GM12891 (cell line): Measurements from ENCODE around the gene ZBTB16.

ENCODE experiments used
- PAX5 ChIP-seq: IDR thresholded peaks from 2 replicates; pipeline ENCODE4 v1.6.1; 2011; ENCODE audit warnings: low read length, moderate library complexity, mild to moderate bottlenecking; ENCODE audit not compliant: insufficient read depth, severe bottlenecking
- POLR2A ChIP-seq: IDR thresholded peaks from 2 replicates; pipeline ENCODE4 v1.6.1; 2011; ENCODE audit warnings: low read depth, low read length, control low read depth
- POLR2AphosphoS5 ChIP-seq: IDR thresholded peaks from 2 replicates; pipeline ENCODE4 v1.6.1; 2011; ENCODE audit warnings: low read depth, low read length, control low read depth
- POU2F2 ChIP-seq: IDR thresholded peaks from 2 replicates; pipeline ENCODE4 v1.6.1; 2011; ENCODE audit warnings: low read depth, mild to moderate bottlenecking, control low read depth, low read length, moderate library complexity
- SPI1 ChIP-seq: IDR thresholded peaks from 2 replicates; pipeline ENCODE4 v1.6.1; 2011; ENCODE audit warnings: low read depth, low read length, control low read depth
- TAF1 ChIP-seq: IDR thresholded peaks from 2 replicates; pipeline ENCODE4 v1.6.1; 2011; ENCODE audit warnings: low read depth, low read length, control low read depth

DNA sequence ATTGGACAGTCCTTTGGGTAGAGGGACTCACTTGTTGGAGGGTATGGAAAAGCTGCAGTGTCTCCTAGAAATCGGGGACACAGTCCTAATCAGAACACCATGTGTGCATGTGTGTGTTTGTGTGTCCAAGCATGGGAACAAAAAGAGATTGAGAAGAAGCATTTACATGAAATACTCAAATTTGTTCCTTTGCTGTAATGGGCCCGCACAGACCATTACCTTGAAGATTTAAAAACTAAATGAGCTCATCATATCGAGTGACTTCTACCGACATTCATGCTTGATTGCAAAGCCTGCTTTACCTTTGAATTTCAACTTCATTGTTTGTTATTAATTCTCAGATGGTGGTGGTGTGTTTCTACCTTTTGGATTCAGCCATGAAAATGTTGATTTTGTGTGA, 106.9 kb downstream of the ZBTB16 start:
- TF ChIP-seq POU2F2, result no peak
- no peak for TF ChIP-seq POLR2AphosphoS5
- no peak for TF ChIP-seq POLR2A
- no peak for TF ChIP-seq TAF1
- TF ChIP-seq SPI1, result no peak
- no peak for TF ChIP-seq PAX5
